Measurements from ENCODE around the gene SCARF2. TPM values are rescaled to one million over a fixed set of nuclear protein-coding genes. Genes with fewer than 3 reads are reported as not detected.
"Not testable (repeated sequence)": the region's sequence is repeated elsewhere in the genome, so short reads cannot be mapped to it uniquely, and the experiment has no call there.

SCARF2 gene
- total and polyA plus RNA-seq, 8 donors = 15.8 to 36.4 (median 23.5) TPM

DNA sequence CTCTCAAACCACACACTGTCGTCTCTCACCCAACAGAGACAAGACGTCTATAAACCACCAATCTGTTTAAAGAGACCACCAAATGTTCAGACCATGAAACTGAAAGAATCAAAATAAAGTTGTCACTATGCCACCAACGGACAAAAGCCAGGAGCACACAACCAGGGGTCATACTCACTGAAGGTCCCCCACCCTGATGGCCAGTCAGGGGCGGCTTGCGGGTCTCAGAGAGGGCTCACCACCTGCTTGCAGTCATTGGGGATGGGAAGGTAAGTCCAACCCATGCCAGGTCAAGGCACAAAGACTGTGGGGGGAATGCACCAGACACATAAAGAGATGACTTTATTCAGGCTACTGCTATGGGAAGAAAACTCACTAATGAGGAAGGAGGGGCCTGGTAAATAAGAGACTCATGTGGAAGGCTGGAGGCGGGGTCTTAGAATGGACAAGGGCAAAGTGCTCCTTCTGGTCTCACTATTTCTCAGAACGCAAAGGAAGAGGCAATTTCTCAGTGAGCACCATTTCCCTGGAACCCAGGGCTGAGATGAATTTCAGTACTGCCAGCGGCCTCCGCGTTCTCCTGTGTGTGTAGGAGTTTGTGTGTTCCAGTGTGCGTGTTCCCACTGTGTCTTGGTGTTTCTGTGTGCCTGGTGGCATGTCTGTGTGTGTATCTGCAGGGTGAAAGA lies 17.3 kb downstream of the SCARF2 start:
- intact Hi-C loops (cut with DNase I) = loop anchor here in 1 of 2 donors (10.0 kb wide), 1 partner anchor 75 kb away; the partner anchor contains the start of gene KLHL22
- ATAC-seq = no peak

DNA sequence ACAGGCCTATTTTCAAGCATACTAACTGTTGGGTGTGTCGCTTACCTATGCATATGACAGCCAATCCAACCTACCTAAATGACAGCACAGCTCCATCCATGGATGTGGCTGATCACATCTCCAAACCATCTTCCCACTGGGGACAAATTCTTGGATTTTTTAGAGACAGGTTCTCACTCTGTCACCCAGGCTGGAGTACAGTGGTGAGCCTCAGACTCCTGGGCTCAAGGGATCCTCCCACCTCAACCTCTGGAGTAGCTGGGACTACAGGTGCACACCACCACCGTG lies 18.0 kb downstream of the SCARF2 start:
- Histone ChIP-seq H3K27me3 (peaks cover 0 to 15% of the 10 kb centered on the region in 2 donors), H3K9me3 (no peaks in the 10 kb centered on the region), H3K4me3 (no peak overlapping the region), H3K27ac (no peak overlapping the region), H3K4me1 (peaks cover 3 to 7% of the 10 kb centered on the region in 2 donors), H3K36me3 (no peaks in the 10 kb centered on the region)
- ATAC-seq = no peak
- DNase-seq = peak in 1 of 4 donors; percentile 3
- TF ChIP-seq, protein P1, sequence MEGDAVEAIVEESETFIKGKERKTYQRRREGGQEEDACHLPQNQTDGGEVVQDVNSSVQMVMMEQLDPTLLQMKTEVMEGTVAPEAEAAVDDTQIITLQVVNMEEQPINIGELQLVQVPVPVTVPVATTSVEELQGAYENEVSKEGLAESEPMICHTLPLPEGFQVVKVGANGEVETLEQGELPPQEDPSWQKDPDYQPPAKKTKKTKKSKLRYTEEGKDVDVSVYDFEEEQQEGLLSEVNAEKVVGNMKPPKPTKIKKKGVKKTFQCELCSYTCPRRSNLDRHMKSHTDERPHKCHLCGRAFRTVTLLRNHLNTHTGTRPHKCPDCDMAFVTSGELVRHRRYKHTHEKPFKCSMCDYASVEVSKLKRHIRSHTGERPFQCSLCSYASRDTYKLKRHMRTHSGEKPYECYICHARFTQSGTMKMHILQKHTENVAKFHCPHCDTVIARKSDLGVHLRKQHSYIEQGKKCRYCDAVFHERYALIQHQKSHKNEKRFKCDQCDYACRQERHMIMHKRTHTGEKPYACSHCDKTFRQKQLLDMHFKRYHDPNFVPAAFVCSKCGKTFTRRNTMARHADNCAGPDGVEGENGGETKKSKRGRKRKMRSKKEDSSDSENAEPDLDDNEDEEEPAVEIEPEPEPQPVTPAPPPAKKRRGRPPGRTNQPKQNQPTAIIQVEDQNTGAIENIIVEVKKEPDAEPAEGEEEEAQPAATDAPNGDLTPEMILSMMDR (IDR thresholded peaks at IDR 0.05) = no peak
- intact Hi-C loops (cut with DNase I) = loop anchor here in 1 of 2 donors (2.0 kb wide), 1 partner anchor 35 kb away; no protein-coding TSS in a partner anchor

More for the DNA sequence above, 17.3 kb downstream of the SCARF2 start:
- TF ChIP-seq, protein P1 (IDR thresholded peaks at IDR 0.05) = no peak
- no peak overlapping the region for H3K27ac ChIP-seq
- no peak overlapping the region for H3K4me3 ChIP-seq
- peaks cover 0 to 22% of the 10 kb centered on the region in 2 donors for H3K27me3 ChIP-seq
- peaks cover 0 to 5% of the 10 kb centered on the region in 2 donors for H3K36me3 ChIP-seq
- peaks cover 3 to 12% of the 10 kb centered on the region in 2 donors for H3K4me1 ChIP-seq
- peak in 2 of 4 donors; percentile 5 to 13 for DNase-seq
- no peaks in the 10 kb centered on the region for H3K9me3 ChIP-seq

DNA sequence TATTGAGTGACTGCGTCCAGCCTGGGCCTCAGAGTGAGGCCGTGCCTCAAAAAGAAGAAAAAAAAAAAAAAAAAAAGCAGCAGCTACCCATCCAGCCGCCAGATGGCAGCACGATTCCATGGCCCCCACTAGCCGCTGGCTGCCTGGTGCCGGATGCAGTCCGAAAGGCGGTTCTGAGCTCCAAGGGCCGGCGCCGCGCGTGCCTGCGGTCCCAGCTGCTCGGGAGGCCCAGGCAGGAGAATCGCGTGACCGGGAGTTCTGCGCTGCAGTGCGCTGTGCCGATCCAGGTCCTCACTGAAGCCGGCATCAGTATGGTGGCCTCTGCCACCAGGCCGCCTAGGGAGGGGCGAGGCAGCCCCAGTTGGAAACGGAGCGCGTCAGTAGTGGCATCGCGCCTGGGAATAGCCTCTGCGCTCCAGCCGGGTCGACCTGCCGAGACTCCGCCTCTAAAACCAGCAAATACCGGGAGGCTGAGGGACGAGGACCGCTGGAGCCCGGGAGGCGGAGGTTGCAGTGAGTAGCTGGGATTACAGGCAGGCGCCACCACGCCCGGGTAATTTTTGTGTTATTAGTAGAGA lies 19.3 kb downstream of the SCARF2 start:
- Histone ChIP-seq H3K9me3 (no peaks in the 10 kb centered on the region), H3K4me1 (peaks cover under 1 to 7% of the 10 kb centered on the region in 2 donors), H3K27me3 (peaks cover 0 to 2% of the 10 kb centered on the region in 2 donors), H3K4me3 (peak overlapping the region; percentile 8 to 33), H3K27ac (no peak overlapping the region), H3K36me3 (no peaks in the 10 kb centered on the region)
- TF ChIP-seq, protein P1 (IDR thresholded peaks at IDR 0.05) = peak; percentile 64 to 90
- DNase-seq (peak; percentile 73 to 94 (median 84)), ATAC-seq (peak; percentile 94)
- intact Hi-C loops (cut with DNase I) = loop anchor here in 1 of 2 donors (2.0 kb wide), 1 partner anchor 37 kb away; no protein-coding TSS in a partner anchor

DNA sequence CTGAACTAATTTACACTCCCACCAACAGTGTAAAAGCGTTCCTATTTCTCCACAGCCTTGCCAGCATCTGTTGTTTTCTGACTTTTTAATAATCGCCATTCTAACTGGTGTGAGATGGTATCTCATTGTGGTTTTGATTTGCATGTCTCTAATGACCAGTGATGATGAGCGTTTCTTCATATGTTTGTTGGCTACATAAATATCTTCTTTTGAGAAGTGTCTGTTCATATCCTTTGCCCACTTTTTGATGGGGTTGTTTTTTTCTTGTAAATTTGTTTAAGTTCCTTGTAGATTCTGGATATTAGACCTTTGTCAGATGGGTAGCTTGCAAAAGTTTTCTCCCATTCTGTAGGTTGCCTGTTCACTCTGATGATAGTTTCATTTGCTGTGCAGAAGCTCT lies 21.9 kb downstream of the SCARF2 start:
- H3K9me3 ChIP-seq; DNase-seq; H3K27ac ChIP-seq; ATAC-seq; H3K4me1 ChIP-seq; H3K36me3 ChIP-seq; H3K4me3 ChIP-seq; H3K27me3 ChIP-seq; intact Hi-C loops (cut with DNase I): not testable (repeated sequence)

DNA sequence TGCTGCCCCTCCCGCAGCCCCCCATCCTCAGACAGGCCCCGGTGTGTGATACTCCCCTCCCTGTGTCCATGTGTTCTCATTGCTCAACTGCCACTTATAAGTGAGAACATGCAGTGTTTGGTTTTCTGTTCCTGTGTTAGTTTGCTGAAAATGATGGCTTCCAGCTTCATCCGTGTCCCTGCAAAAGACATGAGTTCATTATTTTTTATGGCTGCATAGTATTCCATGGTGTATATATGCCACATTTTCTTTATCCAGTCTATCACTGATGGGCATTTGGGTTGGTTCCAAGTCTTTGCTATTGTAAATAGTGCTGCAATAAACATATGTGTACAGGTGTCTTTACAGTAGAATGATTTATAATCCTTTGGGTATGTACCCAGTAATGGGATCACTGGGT lies 22.4 kb downstream of the SCARF2 start:
- H3K36me3 ChIP-seq; intact Hi-C loops (cut with DNase I); H3K27me3 ChIP-seq; H3K4me1 ChIP-seq; H3K9me3 ChIP-seq; H3K27ac ChIP-seq; ATAC-seq; H3K4me3 ChIP-seq: not testable (repeated sequence)
- DNase-seq = peak in 1 of 4 donors; percentile 14

DNA sequence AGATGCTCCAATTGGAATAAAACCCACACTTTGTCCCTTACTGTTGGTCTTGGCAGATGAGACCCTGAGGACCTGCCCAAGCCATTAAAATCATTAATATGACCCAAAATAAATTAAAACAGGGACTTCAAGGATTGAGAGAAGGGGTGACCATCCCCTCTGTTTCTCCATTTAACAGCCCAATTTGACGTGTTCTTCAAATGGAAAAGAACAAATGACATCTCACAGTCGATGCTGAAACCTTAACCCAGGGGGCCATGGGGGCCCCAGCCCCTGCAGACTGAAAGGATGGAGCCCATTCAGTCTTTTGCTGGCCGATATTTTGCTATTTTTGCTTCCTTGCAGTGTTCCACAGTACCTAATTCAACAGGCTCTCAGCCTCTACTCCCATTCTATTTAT lies 23.2 kb downstream of the SCARF2 start:
- intact Hi-C loops (cut with DNase I) = no loop called here

More for the DNA sequence above, 23.2 kb downstream of the SCARF2 start:
- DNase-seq (peak in 1 of 4 donors; percentile 9), ATAC-seq (no peak)
- Histone ChIP-seq H3K27me3 (no peaks in the 10 kb centered on the region), H3K9me3 (no peaks in the 10 kb centered on the region), H3K27ac (no peak overlapping the region), H3K4me3 (no peak overlapping the region), H3K36me3 (no peaks in the 10 kb centered on the region), H3K4me1 (peaks cover 0 to 7% of the 10 kb centered on the region in 2 donors)
- TF ChIP-seq, protein P1 (IDR thresholded peaks at IDR 0.05) = no peak

Data from left lung (tissue), 10 donors.